ENCODE measurements around the gene ATP13A2.

DNA sequence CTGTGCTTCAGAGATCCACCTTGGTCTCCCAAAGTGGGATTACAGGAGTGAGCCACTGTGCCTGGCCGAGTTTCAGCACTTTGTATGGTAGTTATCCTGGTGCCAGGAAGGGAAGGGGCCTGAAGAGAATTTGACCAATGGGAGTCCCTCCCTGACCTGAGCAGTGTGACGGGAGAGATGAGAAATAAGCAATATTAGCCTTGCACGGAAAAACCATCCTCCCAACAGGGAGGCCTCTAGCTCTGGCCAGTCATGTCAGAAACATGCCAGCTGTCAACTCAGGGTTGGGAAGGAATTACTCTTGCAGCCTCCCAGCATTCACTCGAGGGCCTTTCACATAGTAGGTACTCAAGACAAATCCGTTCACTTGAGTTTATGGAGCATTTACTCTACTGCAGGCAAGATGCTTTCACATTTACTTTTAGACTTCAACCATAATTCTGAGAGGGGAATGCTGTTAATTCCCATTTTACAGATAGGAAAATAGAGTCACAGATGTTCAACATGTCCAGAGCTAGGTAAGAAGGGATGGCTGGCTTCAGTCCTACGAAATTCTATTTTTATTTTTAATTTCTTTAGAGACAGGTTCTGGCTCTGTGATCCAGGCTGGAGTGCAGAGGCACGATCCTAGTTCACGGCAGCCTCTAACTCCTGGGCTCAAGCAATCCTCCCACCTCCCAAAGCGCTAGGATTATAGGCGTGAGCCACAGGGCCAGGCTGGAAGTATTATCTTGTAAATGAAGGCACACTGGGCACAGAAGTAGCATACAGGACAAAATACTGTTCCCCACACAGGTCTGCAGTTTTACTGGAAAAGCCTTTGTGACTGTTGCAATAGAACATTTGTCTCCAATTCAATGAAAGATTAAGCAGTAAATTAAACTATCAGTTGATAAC is 3.2 kb upstream of the ATP13A2 start:
- no peak for TF ChIP-seq EZH2 (IDR thresholded peaks at IDR 0.05; ENCODE audit: insufficient read depth, poor library complexity, severe bottlenecking)
- no peak for TF ChIP-seq EZH2phosphoT487 (IDR thresholded peaks at IDR 0.05; ENCODE audit: insufficient read depth, low read depth)
